Activated T-helper 1 cell treated with Interleukin-2 at 50 U/mL for 16 hours (primary cell): ENCODE data around the gene CENPP.

Experiments used
- DNase-seq: peaks from one replicate; pipeline ENCODE4 v3.0.0-alpha.2; 2020; ENCODE audit warnings: low read depth

Gene CENPP

DNA sequence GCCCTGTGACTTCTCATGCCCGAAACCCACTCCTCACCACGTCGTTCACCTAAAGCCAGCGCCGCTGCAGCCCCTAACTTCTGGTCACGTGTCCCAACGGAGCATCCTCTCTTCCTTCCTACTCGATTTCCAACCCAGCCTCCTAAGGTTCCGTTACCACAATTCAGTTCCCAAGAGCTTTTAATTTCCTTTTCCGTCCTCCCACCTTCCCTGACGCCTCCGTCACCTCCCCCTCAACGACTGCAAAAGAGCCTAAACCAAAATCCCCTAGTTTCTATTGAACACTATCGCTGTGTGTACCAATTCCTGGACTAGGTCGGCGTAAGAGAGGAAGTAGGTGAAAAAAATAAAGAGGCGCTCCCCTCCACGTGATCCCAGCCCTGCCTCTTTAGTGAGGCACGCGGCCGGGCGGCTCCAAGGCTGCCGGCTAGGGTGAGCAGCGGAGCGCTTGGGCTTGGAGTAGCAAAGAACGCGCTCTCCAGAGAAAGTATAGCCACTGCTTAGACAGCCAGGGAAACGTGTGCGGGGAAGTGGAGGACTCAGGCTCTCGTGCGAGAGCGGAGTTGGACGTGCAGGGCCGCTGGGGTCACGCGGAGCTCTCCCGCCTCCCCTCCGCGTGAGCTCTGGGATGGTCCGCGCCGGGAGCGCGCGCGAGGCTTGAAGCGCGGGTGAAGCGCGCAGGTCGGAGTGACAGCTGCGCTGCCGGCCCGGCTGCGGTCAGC, at the start of gene CENPP, which contains the start of gene NOL8:
TSS of gene CENPP (plus strand) at position 685 of the 722 bp plus-strand sequence.
TSS of gene NOL8 (minus strand) at position 82 of the 722 bp plus-strand sequence. CDS start 1,189 bp downstream, outside the sequence.
- DNase-seq, result peak; percentile 70

DNA sequence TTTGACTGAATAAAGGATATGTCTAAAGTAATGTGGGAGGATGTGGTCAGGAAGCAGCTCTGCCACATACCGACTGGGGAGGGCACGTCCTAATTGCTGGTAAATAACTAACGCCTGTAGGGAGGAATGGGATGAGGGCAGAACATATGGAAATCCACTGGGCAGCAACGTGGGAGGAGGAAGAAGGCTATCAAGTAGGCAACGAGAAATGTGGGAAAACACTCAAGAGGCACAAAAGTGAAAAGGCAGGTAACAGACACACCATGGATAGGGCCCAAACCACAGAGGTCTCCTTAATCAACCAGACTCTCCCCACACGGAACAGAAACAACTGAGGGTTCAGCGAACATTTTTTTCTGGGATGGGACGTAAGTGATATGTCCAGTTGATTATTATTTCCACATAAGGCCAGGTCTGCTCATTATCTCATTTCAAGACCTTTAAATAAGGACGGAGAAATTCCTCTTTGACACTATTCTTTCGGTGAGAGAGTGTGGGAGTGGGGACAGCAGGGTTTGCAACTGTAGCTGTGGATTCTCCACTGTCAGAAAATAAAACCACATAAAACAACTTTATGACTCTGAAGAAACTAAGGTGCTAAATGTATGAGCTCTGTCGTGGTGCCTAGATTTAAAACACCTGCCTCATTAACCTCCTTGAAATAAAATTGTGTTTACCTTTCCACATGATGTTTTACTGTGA, 49.3 kb upstream of the CENPP start:
- DNase-seq, result no peak

DNA sequence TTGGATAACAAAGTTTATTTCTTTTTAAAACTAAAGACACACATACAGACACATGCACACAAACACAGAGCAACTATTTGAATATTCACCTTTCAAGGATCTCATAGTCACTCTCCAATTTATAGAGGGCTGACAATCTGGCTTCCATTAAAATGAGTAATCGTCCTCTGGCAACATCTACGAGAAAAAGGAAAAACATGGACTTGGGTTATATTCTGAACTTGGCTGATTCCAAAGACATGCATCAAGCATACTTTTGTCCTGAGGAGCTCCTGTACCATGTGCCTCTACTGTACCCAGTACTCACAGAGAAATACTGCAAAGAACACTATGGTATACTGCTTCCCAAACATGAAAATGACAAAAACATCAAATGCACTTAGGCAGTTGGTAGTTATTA, 47.6 kb upstream of the CENPP start:
- DNase-seq, result no peak

DNA sequence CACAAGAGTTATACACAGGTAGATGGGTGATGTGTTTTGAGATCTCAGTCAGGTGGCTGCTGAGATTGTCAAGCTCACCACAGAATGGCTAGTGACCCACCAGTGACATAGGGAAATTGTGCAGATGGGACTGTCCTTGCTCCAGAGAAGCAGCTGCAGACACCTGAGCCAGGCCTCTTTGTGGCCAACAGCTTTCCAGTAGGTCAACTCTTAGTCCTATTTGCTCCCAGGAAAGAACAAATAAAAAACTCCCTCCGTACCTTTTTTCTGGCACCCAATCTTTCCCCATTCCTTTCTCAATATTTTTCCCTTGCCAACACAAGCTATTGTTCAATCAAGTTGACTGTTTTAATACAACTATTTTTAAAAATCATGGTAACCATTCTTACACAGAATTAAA, 46.5 kb upstream of the CENPP start:
- no peak for DNase-seq

DNA sequence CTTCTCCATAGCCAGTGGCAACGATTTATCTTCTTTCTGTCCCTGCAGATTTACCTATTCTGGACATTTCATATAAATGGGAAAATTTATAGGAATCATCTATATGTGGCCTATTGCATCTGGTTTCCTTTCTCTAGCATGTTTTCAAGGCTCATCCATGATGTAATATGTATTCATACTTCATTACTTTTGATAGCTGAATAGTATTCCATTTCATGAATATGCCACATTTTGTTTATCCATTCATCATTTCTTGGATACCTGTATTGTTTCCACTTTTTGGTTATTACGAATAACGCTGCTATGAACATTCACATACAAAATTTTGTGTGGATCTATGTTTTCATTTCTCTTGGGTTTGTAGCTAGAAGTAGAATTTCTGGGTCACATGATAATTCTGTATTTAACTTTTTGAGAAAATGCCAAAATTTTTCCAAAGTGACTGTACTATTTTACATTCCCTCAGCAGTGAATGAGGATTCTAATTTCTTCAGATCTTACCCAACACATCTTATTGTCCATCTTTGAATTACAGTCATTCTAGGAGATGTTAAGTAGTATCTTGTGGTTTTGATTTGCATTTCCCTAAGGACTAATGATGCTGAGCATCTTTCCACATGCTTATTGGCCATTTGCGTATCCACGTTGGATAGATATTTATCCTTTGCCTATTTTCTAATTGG, 35.9 kb upstream of the CENPP start:
- DNase-seq, result no peak

DNA sequence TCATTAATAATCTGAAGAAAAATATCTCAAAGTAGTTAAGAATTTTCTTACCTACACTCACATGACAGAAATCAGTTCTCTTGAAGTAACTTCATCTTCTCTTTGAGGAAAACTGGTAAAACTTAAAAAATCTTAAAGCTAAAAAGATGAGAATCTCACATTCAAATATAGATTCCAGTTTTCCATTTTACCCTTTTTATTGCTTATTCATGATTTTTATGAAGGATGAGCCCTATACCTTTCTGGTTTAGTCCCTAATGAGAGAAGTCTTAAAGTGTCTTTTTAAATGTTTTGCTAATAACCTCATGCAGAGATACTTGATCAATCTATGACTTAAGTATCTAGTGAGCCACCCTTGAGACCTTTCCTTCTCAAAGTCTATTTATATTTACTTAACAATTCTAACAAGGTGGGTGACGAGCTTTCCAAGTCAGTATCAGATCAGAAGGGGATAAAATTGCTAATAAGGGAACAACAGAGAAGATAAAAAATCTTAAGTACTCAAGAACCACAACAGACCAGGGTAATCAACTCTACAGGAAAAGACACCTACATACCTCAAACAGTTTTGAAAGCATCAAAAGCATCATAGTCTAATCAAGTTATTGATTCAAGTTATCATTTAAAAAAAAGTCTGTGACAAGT, 34.8 kb upstream of the CENPP start:
- DNase-seq, result no peak

DNA sequence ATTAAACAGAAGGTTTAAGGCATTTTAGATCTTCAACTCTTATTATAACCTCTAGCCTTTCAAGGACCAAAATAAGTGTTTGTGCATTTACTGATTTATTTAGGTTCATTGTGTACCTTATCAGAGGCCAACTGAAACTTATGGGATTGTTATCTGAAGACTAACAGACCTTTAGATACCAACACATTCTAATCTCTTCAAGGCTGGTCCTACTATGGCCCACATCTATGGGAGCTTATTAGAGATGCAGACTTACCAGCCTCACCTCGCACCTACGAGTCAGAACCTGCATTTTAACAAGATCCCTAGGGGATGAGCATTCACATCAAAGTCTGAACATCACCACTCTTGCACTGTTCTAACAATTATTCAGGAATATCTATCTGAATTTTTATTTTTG, 34.2 kb upstream of the CENPP start:
- DNase-seq, result no peak

DNA sequence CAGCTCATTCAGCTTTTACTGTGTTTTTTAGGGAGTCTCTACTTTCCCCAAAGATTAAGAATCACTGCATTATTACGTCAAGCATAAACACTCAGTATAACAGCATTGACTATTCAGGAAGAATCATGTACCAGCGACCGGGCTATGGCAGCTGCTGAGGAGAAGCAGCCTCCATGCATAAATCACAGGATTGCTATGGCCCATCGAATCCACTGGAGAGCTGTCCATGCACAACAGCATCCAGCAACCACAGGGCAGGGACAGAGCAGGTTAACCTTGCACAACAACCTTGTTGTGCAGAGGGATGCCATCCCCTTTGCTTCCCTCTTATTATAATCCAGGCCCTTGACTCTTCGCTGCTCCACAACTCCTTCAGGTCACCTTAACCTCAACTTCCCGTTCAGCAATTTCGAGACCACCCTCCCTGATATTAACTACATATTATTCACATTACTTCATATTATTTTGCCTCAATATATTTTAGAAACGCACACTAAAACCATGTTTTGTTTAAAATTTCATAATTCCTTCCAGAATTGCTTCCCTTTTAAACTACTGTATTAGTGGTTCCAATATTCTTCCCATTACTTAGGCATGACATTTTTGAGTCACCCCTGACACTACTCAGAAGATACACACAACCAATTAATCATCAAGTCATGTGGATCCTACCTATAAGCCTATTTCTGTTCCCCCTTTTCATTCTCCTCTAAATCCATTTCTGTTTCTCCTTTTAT, 33.2 kb upstream of the CENPP start:
- no peak for DNase-seq

DNA sequence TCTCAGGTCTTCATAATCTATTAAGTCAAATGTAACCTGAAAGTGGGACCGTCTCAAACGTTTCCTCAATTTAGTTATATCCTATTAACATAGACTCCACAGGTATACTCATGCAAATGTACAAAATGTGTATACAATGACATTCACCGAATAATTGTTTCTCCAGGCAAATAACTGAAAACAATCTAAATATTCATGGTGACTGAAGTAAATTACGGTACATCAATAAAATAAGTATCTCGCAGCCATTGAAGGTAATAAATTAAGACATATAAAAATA, 32.7 kb upstream of the CENPP start:
- DNase-seq, result no peak

DNA sequence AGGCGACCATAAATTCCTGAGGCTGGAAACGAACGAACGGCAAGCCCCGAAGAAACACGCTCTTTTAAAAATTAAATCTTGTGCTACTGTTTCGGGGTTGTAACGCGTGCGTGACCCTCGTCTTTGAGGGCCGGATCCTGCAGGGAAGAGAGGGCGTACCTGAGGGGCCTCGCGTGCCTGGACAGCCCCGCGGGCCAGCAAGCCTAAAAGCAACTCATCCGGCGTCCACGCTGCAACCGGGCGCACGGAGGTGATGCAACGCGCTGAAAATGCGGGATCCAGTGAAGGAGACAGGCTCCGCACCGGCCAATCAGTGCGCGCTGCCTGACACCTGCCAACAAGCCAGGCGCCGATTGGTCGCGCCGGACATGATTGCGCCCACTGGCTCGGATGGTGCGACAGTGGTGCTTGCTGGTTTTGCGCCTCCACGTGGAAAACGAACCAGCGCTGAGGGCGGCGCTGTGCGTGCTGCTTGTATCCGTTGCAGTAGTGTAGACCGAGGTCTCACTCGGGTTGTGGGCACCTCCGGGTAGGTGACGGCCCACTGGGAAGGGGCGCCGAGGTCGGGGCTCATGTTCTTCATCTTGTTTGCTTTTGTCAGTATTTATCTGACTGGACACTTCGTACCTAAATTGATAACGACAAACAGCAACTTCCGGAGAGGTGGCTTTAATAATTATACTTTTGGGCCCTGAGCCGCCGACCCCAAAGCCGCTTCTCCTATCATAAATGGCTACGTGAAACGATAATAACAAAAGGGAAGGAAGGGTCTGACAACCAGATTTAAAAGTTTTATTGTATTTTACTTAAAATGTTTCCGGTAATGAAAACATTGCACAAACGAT, 32.1 kb upstream of the CENPP start, which contains the start of gene IARS1:
TSS of gene IARS1 (minus strand) at position 246 of the 845 bp plus-strand sequence. CDS start 4,278 bp downstream, outside the sequence.
- DNase-seq, result peak; percentile 100

DNA sequence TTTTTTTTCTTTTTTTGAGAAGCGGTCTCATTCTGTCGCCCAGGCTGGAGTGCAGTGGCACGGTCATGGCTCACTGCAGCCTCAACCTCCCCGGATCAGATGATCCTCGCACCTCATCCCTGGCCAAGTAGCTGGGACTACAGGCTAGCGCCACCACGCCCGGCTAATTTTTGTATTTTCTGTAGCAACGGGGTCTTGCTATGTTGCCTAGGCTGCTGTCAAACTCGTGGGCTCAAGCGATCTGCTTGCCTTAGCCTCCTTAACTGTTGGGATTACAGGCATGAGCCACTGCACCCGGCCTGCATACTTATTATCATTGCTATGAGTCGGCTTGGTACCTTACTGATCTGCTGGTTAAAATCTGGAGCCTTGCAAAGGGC, 31.5 kb upstream of the CENPP start:
- no peak for DNase-seq

DNA sequence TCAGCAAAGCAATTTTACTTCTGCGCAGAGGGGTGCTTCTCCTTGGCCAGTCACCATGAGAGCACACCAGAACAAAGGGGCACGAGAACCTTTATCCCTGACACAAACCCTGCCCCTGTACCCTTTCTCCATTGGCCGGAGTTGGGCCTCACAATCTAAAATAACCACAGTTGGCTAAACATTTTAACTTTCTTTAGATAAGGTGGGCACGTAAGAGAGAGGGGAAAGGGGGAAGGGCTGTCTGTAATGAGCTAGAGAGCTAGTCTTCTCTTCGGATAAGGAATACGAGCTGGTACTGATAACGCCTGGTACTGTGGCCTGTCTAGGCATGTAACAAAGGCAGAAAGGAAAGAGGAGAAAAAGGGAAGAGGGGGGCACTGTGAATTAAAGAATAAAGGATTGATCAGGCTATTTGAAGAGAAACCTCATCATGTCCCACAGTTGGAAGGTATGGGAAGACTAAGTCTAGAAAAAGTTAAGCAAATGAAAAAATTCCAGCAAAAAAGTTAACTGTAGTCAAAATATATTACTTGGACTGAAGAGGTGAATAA, 30.4 kb upstream of the CENPP start:
- no peak for DNase-seq

DNA sequence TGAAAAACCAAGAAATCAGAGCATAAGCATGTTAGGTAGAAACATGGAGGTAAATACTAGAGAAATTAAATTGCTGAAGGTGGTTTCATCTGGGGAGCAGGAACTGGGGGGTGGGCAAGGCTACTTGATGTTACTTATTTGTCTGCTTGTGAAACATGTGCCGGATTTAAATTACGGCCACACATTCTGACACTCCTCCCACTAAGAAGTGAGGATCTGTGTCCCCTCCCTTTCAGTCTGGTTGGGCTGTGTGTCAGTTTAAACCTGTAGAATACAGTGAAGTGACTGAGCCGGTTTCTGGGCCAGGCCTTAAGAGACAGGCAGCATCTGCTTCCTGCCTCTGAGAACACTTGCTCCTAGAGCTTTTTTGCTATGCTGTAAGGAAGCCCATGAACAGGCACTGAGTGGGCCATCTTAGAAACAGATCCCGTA, 29.9 kb upstream of the CENPP start:
- DNase-seq, result no peak

DNA sequence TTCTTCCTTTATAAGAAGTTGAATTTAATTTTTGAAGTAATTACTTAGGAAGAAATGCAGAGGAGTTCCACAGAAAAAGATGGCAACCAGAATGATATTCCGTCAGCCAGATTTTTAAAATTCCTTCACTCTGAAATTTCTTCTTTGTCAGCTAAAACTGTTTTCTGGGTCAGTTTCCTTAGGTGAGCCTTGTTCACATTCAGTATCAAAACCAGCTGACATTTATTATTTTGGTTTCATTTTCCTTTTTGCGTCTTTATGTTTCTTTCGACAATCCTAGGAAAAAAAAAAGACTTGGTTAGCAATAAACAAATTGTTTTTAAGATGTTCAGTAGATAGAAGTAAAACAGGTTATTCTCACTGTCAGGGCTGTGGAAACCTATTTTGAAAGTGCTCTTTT, 28.1 kb upstream of the CENPP start:
- DNase-seq, result no peak

DNA sequence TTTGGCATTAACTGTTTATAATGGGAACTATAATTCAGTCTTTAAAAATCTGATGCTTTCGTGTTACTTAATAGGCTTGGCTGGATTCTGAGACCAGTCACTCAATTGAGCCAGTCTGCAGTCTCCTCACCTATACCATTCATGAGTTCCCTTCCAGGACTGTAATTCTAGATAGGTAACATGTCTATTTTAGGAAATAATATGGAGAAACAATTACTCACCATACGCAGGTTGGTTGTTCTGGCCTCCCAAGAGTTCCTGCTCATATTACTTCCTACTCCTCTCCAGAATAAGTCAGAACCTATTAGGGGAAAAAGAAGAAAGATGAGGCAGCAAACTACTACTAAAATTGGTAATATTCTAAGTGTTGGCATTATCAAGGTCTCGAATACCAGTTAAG, 27.7 kb upstream of the CENPP start:
- no peak for DNase-seq

DNA sequence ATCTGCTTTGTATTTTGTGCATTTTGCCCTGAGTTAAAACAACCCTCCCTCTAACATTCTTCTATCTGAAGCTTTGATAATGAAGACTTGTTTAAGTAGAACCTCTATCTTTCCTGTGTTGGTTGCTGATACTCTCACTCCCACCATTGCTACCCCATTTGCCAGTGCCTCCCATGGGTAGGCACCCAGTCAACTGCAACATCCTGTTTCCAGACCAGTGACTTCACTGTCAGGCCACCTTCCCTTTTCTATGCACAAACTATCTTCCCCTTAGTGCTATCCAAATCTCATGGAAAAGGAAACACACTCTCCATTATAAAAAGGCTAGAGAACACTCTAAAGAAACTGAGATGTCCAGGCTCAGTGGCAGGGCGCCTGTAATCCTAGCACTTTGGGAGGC, 26.6 kb upstream of the CENPP start:
- DNase-seq, result no peak

DNA sequence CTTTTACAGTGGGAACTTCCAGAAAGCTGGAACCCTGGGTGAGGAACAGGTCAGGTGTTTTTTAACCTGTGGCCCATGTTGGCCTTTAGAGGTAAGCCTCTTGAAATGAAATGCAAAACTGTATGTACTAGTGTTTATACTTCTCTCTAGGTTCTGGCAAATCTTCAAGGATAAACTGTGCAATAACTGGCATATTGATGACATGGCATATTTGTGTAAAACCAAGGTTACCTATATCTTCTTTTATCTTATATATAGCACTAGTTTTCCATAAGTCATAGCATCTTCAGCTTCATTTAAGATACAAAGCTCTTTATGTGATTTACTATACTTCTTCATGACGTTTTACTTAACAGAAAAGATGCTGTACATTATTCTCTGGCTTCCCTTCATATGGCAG, 24.8 kb upstream of the CENPP start:
- DNase-seq, result no peak

DNA sequence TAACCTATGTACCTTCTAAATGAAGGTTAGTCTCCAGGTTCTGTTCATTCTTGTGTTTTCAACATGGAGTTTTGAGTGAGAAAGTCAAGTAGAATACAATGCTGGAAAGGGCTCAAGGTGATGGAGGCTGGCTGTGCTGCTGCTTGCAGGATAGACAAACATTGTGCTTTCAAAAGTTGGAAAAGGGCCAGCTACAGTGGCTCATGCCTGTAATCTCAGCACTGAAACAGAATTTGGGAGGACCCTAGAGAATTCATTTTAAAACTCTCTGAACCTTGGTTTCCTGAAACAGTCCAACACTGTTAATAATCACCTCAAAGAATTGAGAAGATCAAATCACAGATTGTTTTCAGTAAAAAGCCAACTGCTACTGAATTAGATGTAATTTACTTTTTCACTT, 16.9 kb upstream of the CENPP start:
- no peak for DNase-seq

DNA sequence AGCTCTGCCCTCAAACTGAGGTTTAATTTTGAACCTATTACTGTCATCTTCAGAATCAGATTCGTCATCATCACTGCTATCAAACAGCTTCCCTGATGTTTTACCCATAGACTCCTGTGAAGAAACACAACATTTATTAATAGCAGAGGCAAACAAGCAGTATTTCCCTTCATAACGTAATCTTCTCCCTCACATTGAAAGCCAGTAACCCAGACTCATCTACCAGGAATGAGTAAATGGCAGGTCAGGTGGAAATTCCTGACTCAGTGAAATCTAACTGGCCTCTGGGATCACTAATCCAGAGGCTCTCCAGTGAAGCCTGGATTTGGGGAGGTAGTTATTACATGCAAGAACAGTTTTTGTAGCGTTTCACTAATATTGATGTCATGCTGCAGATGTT, 15.2 kb upstream of the CENPP start:
- no peak for DNase-seq

DNA sequence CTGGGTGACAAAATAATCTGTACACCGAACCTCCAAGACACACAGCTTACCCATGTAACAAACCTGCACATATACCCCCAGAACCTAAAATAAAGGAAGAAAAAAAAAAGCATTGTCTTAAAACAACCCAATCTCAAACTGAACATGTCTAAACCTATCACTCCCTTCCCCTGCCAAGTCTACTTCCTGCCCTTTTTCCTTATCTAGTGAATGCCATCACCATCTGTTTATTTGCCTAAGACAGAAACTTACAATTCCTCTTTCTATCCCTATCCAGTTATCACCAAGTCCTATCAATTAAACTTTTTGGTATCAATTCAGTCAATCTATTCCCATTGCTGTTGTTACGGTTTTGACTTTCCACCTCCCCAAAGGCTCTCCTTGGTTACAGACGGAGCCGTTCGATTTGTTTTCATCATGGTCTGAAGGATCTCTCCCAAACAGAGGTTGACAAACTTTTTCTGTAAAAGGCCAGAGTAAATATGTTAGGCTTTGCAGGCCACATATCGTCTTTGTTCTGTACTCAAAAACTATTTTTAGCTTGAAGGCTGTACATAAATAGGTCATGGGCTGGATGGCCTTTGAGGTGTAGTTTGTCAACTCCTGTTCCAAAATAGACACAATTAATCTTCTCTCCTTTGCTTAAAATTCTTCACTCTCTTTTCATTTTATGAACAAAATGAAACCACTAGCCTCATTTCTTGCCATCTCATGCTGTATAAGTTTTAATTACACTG, 12.7 kb upstream of the CENPP start:
- DNase-seq, result no peak
